ENCODE measurements around the gene PCDHA10.
"Not testable (repeated sequence)": the region's sequence is repeated elsewhere in the genome, so short reads cannot be mapped to it uniquely, and the experiment has no call there.

Gene PCDHA10

GRCh38 chr5:140823475-140823874, 32.2 kb upstream of the PCDHA10 start:
- H3K27ac ChIP-seq, result no peak overlapping the region
- TF ChIP-seq CTCF (IDR thresholded peaks at IDR 0.05) (no peak), ZFX (IDR thresholded peaks at IDR 0.05; ENCODE audit: borderline replicate concordance) (no peak)

DNA sequence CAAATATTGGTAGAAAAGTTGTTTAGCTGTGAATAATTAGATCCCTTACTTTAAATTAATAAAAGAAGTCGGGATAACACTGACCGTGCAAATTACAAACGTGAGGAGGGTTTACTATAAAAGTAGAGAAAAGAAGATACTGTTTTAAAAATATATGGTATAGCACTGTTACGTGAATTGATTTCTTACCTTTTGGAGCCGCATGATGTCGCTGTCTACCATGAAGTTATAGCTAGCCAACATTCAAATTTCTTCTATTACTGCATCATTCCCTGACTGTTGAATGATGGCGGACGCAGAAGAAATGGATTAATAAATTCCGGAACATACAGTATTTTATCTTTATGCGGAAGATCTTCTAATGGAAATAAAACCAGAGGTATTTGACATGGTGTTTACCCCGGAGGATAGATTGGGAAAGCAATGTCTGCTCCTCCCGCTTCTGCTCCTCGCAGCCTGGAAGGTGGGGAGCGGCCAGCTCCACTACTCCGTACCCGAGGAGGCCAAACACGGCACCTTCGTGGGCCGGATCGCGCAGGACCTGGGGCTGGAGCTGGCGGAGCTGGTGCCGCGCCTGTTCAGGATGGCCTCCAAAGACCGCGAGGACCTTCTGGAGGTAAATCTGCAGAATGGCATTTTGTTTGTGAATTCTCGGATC, 27.9 kb upstream of the PCDHA10 start, which contains the start of gene PCDHA6:
PCDHA6 (plus strand) TSS at position 257 of the 658 bp plus-strand sequence; CDS start at position 389, 132 bp downstream.
- TF ChIP-seq CTCF (IDR thresholded peaks at IDR 0.05) (no peak), ZFX (IDR thresholded peaks at IDR 0.05; ENCODE audit: borderline replicate concordance) (no peak)
- no peak within 1 kb of the TSS for H3K27ac ChIP-seq

DNA sequence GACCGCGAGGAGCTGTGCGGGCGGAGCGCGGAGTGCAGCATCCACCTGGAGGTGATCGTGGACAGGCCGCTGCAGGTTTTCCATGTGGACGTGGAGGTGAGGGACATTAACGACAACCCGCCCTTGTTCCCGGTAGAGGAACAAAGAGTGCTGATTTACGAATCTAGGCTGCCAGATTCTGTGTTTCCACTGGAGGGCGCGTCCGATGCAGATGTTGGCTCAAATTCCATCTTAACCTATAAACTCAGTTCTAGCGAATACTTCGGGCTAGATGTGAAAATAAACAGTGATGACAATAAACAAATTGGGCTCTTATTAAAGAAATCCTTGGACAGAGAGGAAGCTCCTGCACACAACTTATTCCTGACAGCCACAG, 27.3 kb upstream of the PCDHA10 start:
- H3K27ac ChIP-seq, result no peak overlapping the region
- TF ChIP-seq ZFX (IDR thresholded peaks at IDR 0.05; ENCODE audit: borderline replicate concordance) (no peak), CTCF (IDR thresholded peaks at IDR 0.05) (no peak)

- not testable (repeated sequence) for H3K27ac ChIP-seq
Measured at GRCh38 chr5:140829511-140830501, 25.9 kb upstream of the PCDHA10 start.

- no peak within 1 kb of the TSS for H3K27ac ChIP-seq
- TF ChIP-seq ZFX (IDR thresholded peaks at IDR 0.05; ENCODE audit: borderline replicate concordance), result no peak
- no peak for TF ChIP-seq CTCF (IDR thresholded peaks at IDR 0.05)
Measured at GRCh38 chr5:140833993-140834392, 21.7 kb upstream of the PCDHA10 start, which contains the start of gene PCDHA7. PCDHA7 (plus strand) TSS chr5:140834269; CDS start chr5:140834384, 115 bp downstream.

DNA sequence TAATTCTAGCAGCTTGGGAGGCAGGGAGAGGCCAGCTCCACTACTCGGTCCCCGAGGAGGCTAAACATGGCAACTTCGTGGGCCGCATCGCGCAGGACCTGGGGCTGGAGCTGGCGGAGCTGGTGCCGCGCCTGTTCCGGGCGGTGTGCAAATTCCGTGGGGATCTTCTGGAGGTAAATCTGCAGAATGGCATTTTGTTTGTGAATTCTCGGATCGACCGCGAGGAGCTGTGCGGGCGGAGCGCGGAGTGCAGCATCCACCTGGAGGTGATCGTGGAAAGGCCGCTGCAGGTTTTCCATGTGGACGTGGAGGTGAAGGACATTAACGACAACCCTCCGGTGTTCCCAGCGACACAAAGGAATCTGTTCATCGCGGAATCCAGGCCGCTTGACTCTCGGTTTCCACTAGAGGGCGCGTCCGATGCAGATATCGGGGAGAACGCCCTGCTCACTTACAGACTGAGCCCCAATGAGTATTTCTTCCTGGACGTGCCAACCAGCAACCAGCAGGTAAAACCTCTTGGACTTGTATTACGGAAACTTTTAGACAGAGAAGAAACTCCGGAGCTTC, 21.2 kb upstream of the PCDHA10 start:
- not testable (repeated sequence) for H3K27ac ChIP-seq

- TF ChIP-seq ZFX (IDR thresholded peaks at IDR 0.05; ENCODE audit: borderline replicate concordance) (no peak), CTCF (IDR thresholded peaks at IDR 0.05) (no peak)
- no peak overlapping the region for H3K27ac ChIP-seq
Measured at GRCh38 chr5:140835622-140836510, 19.8 kb upstream of the PCDHA10 start.

Data from 22Rv1 (cell line).